Gastroesophageal sphincter (tissue), 4 donors: ENCODE results near the gene HLCS. TPM values are rescaled to one million over a fixed set of nuclear protein-coding genes. Genes with fewer than 3 reads are reported as not detected.

ENCODE experiments used
- ATAC-seq: fragments of 150-250 bp; one replicate; pipeline ENCODE4 v1.9.1; 2016; ENCODE audit warnings: mild to moderate bottlenecking, moderate library complexity
- H3K27ac ChIP-seq, 4 donors: fragments of 200-600 bp; sonication (generic) in 3 of 4; 1 replicate in 3 of 4; 2 replicates in 1 of 4; pipeline ENCODE4 v1.5.1; 2016 to 2019
- H3K27me3 ChIP-seq: fragments of 200-600 bp; sonication (generic); one replicate; pipeline ENCODE4 v1.5.1; 2019
- H3K36me3 ChIP-seq, 2 donors: fragments of 200-600 bp; sonication (generic); one replicate each; pipeline ENCODE4 v1.5.1; 2019; ENCODE audit warnings: control low read depth in 1 of 2
- H3K4me1 ChIP-seq, 3 donors: fragments of 200-600 bp; sonication (generic); 1 replicate in 2 of 3; 2 replicates in 1 of 3; pipeline ENCODE4 v1.5.1; 2016 to 2019; ENCODE audit warnings: control low read depth in 2 of 3
- H3K4me3 ChIP-seq, 2 donors: fragments of 200-600 bp; sonication (generic); one replicate each; pipeline ENCODE4 v1.5.1; 2019; ENCODE audit warnings: mild to moderate bottlenecking in 1 of 2, moderate library complexity in 1 of 2
- H3K9me3 ChIP-seq, 3 donors: fragments of 200-600 bp; sonication (generic); one replicate each; pipeline ENCODE4 v1.5.1; 2017 to 2019; ENCODE audit warnings: control low read depth in 2 of 3
- EP300 ChIP-seq: sonication (generic); formaldehyde crosslinking; IDR thresholded peaks from one replicate; pipeline ENCODE4 v1.6.1; 2017; ENCODE audit warnings: antibody characterized with exemption, mild to moderate bottlenecking
- POLR2A ChIP-seq, 2 donors: fragments of 450-650 bp; IDR thresholded peaks; one replicate each; pipeline ENCODE4 v1.6.1; 2017; ENCODE audit warnings: antibody characterized with exemption in 2 of 2, mild to moderate bottlenecking in 2 of 2, moderate library complexity in 1 of 2
- POLR2AphosphoS5 ChIP-seq: sonication (generic); formaldehyde crosslinking; IDR thresholded peaks from one replicate; pipeline ENCODE4 v1.6.1; 2017; ENCODE audit warnings: antibody characterized with exemption
- WGBS, 2 donors: methylation state at CpG; one replicate each; pipeline ENCODE4 v1.1.5; 2018; ENCODE audit warnings: low coverage in 1 of 2; 5-methylcytosine and 5-hydroxymethylcytosine counted together
- total RNA-seq, 4 donors: library from RNA; depleted of rRNA; stranded (reverse); fragments of >200 nt; gene quantifications; one replicate each; pipeline ENCODE4 v1.1.0, GENCODE V29; 2016
- TF ChIP-seq, protein P1 (sequence below), 4 experiments: fragments of 200-600 bp in 2 of 4; fragments of 450-650 bp in 2 of 4; sonication (generic) in 1 of 4; IDR thresholded peaks; one replicate each; pipeline ENCODE4 v1.5.1; 2017 to 2019; ENCODE audit warnings: antibody characterized with exemption in 4 of 4, mild to moderate bottlenecking in 2 of 4, moderate library complexity in 2 of 4

The HLCS gene
- total RNA-seq, 4 donors from 2014 or later: 14.4 to 33.3 (median 24.9) TPM

DNA sequence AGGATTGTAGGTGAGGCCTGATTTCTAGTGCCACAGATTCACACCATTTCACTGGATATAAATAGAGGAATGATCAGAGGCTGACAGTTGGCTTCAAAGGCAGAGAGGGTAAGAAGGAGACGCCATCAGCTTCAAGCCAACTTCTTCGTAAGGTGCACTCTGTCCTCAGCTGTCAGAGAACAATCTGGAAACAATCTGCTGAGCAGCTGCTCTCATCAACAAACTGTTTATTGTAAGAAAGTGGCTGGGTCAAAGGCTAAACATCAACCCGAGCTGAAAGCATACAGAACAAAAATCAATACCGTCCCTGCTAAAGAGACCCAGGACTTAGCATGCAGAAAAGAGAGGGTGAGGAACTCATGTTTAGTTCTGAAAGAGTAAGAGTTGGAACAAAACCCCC is 48.2 kb downstream of the HLCS start:
- Histone ChIP-seq H3K36me3 (no peaks in the 10 kb centered on the region), H3K4me3 (no peak overlapping the region), H3K9me3 (no peaks in the 10 kb centered on the region), H3K27me3 (no peaks in the 10 kb centered on the region), H3K27ac (no peak overlapping the region), H3K4me1 (peaks cover 0 to 16% (median 0%) of the 10 kb centered on the region in 3 donors)
- no peak for ATAC-seq
- 50 to 59% methylated on average over 4 of the region's 4 CpGs for WGBS, 2 donors
- TF ChIP-seq, protein P1, sequence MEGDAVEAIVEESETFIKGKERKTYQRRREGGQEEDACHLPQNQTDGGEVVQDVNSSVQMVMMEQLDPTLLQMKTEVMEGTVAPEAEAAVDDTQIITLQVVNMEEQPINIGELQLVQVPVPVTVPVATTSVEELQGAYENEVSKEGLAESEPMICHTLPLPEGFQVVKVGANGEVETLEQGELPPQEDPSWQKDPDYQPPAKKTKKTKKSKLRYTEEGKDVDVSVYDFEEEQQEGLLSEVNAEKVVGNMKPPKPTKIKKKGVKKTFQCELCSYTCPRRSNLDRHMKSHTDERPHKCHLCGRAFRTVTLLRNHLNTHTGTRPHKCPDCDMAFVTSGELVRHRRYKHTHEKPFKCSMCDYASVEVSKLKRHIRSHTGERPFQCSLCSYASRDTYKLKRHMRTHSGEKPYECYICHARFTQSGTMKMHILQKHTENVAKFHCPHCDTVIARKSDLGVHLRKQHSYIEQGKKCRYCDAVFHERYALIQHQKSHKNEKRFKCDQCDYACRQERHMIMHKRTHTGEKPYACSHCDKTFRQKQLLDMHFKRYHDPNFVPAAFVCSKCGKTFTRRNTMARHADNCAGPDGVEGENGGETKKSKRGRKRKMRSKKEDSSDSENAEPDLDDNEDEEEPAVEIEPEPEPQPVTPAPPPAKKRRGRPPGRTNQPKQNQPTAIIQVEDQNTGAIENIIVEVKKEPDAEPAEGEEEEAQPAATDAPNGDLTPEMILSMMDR (IDR thresholded peaks at IDR 0.05): no peak
- TF ChIP-seq EP300: no peak
- TF ChIP-seq POLR2A (IDR thresholded peaks at IDR 0.05): no peak
- no peak for TF ChIP-seq POLR2AphosphoS5

GRCh38 chr21:36917471-36918158 is 48.9 kb downstream of the HLCS start:
- WGBS, 2 donors: 42 to 52% methylated on average over 8 of the region's 8 CpGs
- no peak for ATAC-seq
- Histone ChIP-seq H3K36me3 (no peaks in the 10 kb centered on the region), H3K9me3 (no peaks in the 10 kb centered on the region), H3K4me3 (no peak overlapping the region), H3K4me1 (peaks cover 0 to 16% (median 0%) of the 10 kb centered on the region in 3 donors), H3K27me3 (no peaks in the 10 kb centered on the region), H3K27ac (no peak overlapping the region)
- TF ChIP-seq EP300 (no peak), POLR2AphosphoS5 (no peak)
- TF ChIP-seq, protein P1 (IDR thresholded peaks at IDR 0.05): peak in 1 of 4 experiments; percentile 40

- Histone ChIP-seq H3K27ac (no peak overlapping the region), H3K27me3 (no peaks in the 10 kb centered on the region), H3K4me3 (no peak overlapping the region), H3K4me1 (peaks cover 0 to 16% (median 0%) of the 10 kb centered on the region in 3 donors), H3K9me3 (no peaks in the 10 kb centered on the region), H3K36me3 (no peaks in the 10 kb centered on the region)
- TF ChIP-seq EP300 (no peak), POLR2A (IDR thresholded peaks at IDR 0.05) (no peak), POLR2AphosphoS5 (no peak)
- TF ChIP-seq, protein P1 (IDR thresholded peaks at IDR 0.05): no peak
- WGBS, 2 donors: 84 to 94% methylated on average over 3 of the region's 3 CpGs
- no peak for ATAC-seq
Observed at GRCh38 chr21:36916718-36917117, 49.8 kb downstream of the HLCS start.

- no peak overlapping the region for H3K4me3 ChIP-seq
- no peak for ATAC-seq
- TF ChIP-seq POLR2A (IDR thresholded peaks at IDR 0.05): no peak
- no peaks in the 10 kb centered on the region for H3K27me3 ChIP-seq
- WGBS, 2 donors: 94 to 100% methylated on average over 5 to 7 of the region's 8 CpGs
- no peaks in the 10 kb centered on the region for H3K9me3 ChIP-seq
- no peak overlapping the region for H3K27ac ChIP-seq
- no peaks in the 10 kb centered on the region for H3K36me3 ChIP-seq
- peaks cover 0 to 16% (median 0%) of the 10 kb centered on the region in 3 donors for H3K4me1 ChIP-seq
Observed at GRCh38 chr21:36915696-36916245, 50.7 kb downstream of the HLCS start.

DNA sequence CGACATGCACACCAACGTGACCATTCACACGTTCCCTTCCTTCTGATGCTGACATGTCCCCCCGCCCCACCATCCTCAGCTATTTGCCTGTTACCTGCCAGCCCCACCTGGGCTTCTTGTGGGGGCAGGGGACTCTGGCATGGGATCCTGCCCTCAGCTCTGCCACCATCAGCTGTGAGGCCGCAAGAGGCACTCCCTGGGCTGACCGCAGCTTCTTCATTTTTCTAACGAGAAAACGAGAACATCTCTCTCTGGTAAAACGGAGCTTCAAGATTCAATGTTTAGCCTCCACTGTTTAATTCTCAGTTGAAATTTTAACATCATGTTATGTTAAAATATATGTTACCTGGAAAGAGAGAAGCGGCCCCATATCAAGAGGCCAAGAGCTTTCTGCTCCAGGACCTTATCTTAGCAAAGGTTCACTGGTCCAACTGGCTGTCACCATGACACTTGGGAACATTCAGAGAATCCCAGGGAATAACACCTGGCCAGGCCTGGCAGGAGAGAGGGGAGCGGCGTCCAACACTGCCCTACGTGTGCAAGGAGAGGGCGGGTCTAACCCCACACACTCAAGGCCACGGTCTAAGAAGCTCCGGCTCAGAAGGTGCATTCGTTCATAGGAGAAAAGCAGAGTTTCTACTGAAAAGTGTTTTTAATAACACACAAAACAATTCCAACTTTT is 51.3 kb downstream of the HLCS start:
- ATAC-seq: no peak
- Histone ChIP-seq H3K27ac (no peak overlapping the region), H3K27me3 (no peaks in the 10 kb centered on the region), H3K36me3 (no peaks in the 10 kb centered on the region), H3K4me3 (no peak overlapping the region), H3K4me1 (peaks cover 0 to 16% (median 0%) of the 10 kb centered on the region in 3 donors), H3K9me3 (no peaks in the 10 kb centered on the region)
- 95 to 96% methylated on average over 5 to 16 of the region's 17 CpGs for WGBS, 2 donors
- TF ChIP-seq EP300 (no peak), POLR2A (IDR thresholded peaks at IDR 0.05) (no peak), POLR2AphosphoS5 (no peak)
- TF ChIP-seq, protein P1 (IDR thresholded peaks at IDR 0.05): no peak
